Caco-2 (cell line): ENCODE data around the gene AEN. TPM values are rescaled to one million over a fixed set of nuclear protein-coding genes. Genes with fewer than 3 reads are reported as not detected.

Experiments used
- BruUV-seq: library from RNA; stranded (reverse); fragments of 400-500 nt; replicated peaks from 2 replicates; lab custom pipeline; 2021; lab: Mats Ljungman, UMichigan
- CTCF ChIA-PET: fragments of 300-600 bp; sonication (Branson Sonifier 250); formaldehyde crosslinking; loops from one replicate; lab custom pipeline; 2022; ENCODE audit warnings: antibody characterized with exemption; lab: Charles Lee
- POLR2A ChIA-PET: fragments of 300-600 bp; sonication (Branson Sonifier 250); formaldehyde crosslinking; loops from one replicate; lab custom pipeline; 2022; ENCODE audit warnings: antibody characterized with exemption; lab: Charles Lee
- DNase-seq, 2 experiments: peaks; one replicate each; pipeline versions ENCODE4 v3.0.0 to v3.0.0-alpha.2; 2020 to 2022
- H3K27me3 ChIP-seq: replicated peaks from 2 replicates; pipeline ENCODE4 v1.6.0; 2011; ENCODE audit warnings: low read length; ENCODE audit not compliant: control insufficient read depth, insufficient read depth
- H3K36me3 ChIP-seq: 2 replicates; pipeline ENCODE4 v1.5.1; 2011; ENCODE audit warnings: low read length; ENCODE audit not compliant: control insufficient read depth, insufficient read depth
- H3K4me1 ChIP-seq: fragments of 250-450 bp; sonication (Bioruptor Pico); 2 replicates; pipeline ENCODE4 v1.5.1; 2020; ENCODE audit warnings: mild to moderate bottlenecking
- H3K4me3 ChIP-seq: 2 replicates; pipeline ENCODE4 v1.5.1; 2011; ENCODE audit warnings: low read depth, mild to moderate bottlenecking, control low read depth, low read length
- H3K9me3 ChIP-seq: fragments of 250-450 bp; sonication (Bioruptor Pico); 2 replicates; pipeline ENCODE4 v1.5.1; 2020; ENCODE audit warnings: mild to moderate bottlenecking, moderate library complexity
- H3K27ac Mint-ChIP-seq: one replicate; pipeline ENCODE4 v1.8.0; 2022; ENCODE audit warnings: mixed read lengths; ENCODE audit not compliant: unreplicated experiment
- H3K27me3 Mint-ChIP-seq: one replicate; pipeline ENCODE4 v1.8.0; 2022; ENCODE audit warnings: mixed read lengths; ENCODE audit not compliant: insufficient read depth, unreplicated experiment
- H3K36me3 Mint-ChIP-seq: one replicate; pipeline ENCODE4 v1.8.0; 2022; ENCODE audit warnings: mild to moderate bottlenecking, mixed read lengths; ENCODE audit not compliant: insufficient read depth, unreplicated experiment
- H3K4me1 Mint-ChIP-seq: one replicate; pipeline ENCODE4 v1.8.0; 2022; ENCODE audit warnings: low read depth, mixed read lengths; ENCODE audit not compliant: unreplicated experiment
- H3K4me3 Mint-ChIP-seq: one replicate; pipeline ENCODE4 v1.8.0; 2022; ENCODE audit warnings: mild to moderate bottlenecking, moderate library complexity, mixed read lengths; ENCODE audit not compliant: unreplicated experiment
- H3K9me3 Mint-ChIP-seq: one replicate; pipeline ENCODE4 v1.8.0; 2022; ENCODE audit warnings: mixed read lengths; ENCODE audit not compliant: unreplicated experiment
- intact Hi-C: fragments of 100-400 bp; cut with micrococcal nuclease; formaldehyde crosslinking; loops from one replicate; pipeline ENCODE4 v1.10.0; 2022; ENCODE audit not compliant: unreplicated experiment
- total RNA-seq: library from RNA; stranded (reverse); gene quantifications from 2 replicates; pipeline ENCODE4 v1.2.3, GENCODE V29; 2022
- TF ChIP-seq, protein P1 (sequence below), 2 experiments: fragments of 200-600 bp in 1 of 2; IDR thresholded peaks; 1 replicate in 1 of 2; 2 replicates in 1 of 2; pipeline versions ENCODE4 v1.5.1 to v1.8.0; 2011 to 2022; ENCODE audit warnings: antibody characterized with exemption in 1 of 2, control low read depth in 1 of 2, inconsistent platforms in 1 of 2, low read depth in 1 of 2, low read length in 1 of 2, mild to moderate bottlenecking in 1 of 2, moderate library complexity in 1 of 2; ENCODE audit not compliant: insufficient read depth in 1 of 2, severe bottlenecking in 1 of 2, unreplicated experiment in 1 of 2

AEN gene
- total RNA-seq, 1 experiment from 2014 or later, result 33.2 TPM

DNA sequence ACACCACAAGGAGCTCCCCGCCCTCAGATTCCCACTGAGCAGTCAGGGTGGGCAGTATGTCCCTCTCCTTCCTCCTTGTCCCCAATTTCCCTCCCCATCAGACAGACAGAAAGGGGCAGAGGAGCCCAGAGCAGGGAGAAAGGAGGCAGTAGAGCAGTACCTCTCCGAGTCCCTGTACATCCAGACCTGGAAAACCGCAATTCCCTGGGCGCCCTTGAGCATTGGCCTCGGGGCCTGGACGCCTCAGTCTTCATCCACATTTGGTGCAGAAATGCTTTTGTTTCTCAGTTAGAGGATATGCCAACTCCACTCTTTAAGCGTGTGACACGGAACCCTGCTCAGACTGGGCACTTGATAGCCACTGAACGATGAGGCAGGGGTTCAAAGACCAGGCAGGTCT, 23.6 kb downstream of the AEN start:
- intact Hi-C loops, result no loop called here
- Mint-ChIP-seq H3K27ac (no peak overlapping the region), H3K4me3 (no peak overlapping the region), H3K4me1 (no peaks in the 10 kb centered on the region), H3K36me3 (peaks cover 5% of the 10 kb centered on the region), H3K9me3 (no peaks in the 10 kb centered on the region), H3K27me3 (no peaks in the 10 kb centered on the region)
- POLR2A ChIA-PET, result no interaction called here
- Histone ChIP-seq H3K4me3 (no peak overlapping the region), H3K4me1 (peaks cover 3% of the 10 kb centered on the region), H3K9me3 (no peaks in the 10 kb centered on the region), H3K27me3 (no peaks in the 10 kb centered on the region), H3K36me3 (no peaks in the 10 kb centered on the region)
- TF ChIP-seq, protein P1, sequence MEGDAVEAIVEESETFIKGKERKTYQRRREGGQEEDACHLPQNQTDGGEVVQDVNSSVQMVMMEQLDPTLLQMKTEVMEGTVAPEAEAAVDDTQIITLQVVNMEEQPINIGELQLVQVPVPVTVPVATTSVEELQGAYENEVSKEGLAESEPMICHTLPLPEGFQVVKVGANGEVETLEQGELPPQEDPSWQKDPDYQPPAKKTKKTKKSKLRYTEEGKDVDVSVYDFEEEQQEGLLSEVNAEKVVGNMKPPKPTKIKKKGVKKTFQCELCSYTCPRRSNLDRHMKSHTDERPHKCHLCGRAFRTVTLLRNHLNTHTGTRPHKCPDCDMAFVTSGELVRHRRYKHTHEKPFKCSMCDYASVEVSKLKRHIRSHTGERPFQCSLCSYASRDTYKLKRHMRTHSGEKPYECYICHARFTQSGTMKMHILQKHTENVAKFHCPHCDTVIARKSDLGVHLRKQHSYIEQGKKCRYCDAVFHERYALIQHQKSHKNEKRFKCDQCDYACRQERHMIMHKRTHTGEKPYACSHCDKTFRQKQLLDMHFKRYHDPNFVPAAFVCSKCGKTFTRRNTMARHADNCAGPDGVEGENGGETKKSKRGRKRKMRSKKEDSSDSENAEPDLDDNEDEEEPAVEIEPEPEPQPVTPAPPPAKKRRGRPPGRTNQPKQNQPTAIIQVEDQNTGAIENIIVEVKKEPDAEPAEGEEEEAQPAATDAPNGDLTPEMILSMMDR (IDR thresholded peaks at IDR 0.05; ENCODE audit: insufficient read depth in 1 of 2, low read depth in 1 of 2, low read length in 1 of 2, severe bottlenecking in 1 of 2, unreplicated experiment in 1 of 2), result no peak
- no TSS peak for BruUV-seq
- no peak for DNase-seq
- CTCF ChIA-PET, result no interaction called here

- no peak for DNase-seq
- Histone ChIP-seq H3K4me3 (no peak overlapping the region), H3K9me3 (no peaks in the 10 kb centered on the region), H3K4me1 (no peaks in the 10 kb centered on the region; the same call in 1 of the 2 replicates), H3K36me3 (no peaks in the 10 kb centered on the region), H3K27me3 (no peaks in the 10 kb centered on the region)
- BruUV-seq, result no TSS peak
- no peak overlapping the region for H3K27ac Mint-ChIP-seq
- peaks cover 5% of the 10 kb centered on the region for H3K36me3 Mint-ChIP-seq
- no peaks in the 10 kb centered on the region for H3K27me3 Mint-ChIP-seq
- ChIA-PET POLR2A (no interaction called here), CTCF (no interaction called here)
- no peaks in the 10 kb centered on the region for H3K9me3 Mint-ChIP-seq
- H3K4me1 Mint-ChIP-seq, result no peaks in the 10 kb centered on the region
- TF ChIP-seq, protein P1 (IDR thresholded peaks at IDR 0.05; ENCODE audit: insufficient read depth in 1 of 2, low read depth in 1 of 2, low read length in 1 of 2, severe bottlenecking in 1 of 2, unreplicated experiment in 1 of 2), result no peak
- intact Hi-C loops, result no loop called here
- no peak overlapping the region for H3K4me3 Mint-ChIP-seq
These were observed 24.3 kb downstream of the AEN start for GRCh38 chr15:88645171-88646087.

- no peaks in the 10 kb centered on the region for H3K27me3 Mint-ChIP-seq
- ChIA-PET CTCF (no interaction called here), POLR2A (no interaction called here)
- TF ChIP-seq, protein P1 (IDR thresholded peaks at IDR 0.05; ENCODE audit: insufficient read depth in 1 of 2, low read depth in 1 of 2, low read length in 1 of 2, severe bottlenecking in 1 of 2, unreplicated experiment in 1 of 2), result no peak
- H3K36me3 Mint-ChIP-seq, result peaks cover 5% of the 10 kb centered on the region
- H3K27me3 ChIP-seq, result no peaks in the 10 kb centered on the region
- H3K9me3 ChIP-seq, result no peaks in the 10 kb centered on the region
- no peaks in the 10 kb centered on the region for H3K4me1 ChIP-seq
- H3K4me1 Mint-ChIP-seq, result no peaks in the 10 kb centered on the region
- no peaks in the 10 kb centered on the region for H3K9me3 Mint-ChIP-seq
- no peak overlapping the region for H3K27ac Mint-ChIP-seq
- BruUV-seq, result no TSS peak
- no peaks in the 10 kb centered on the region for H3K36me3 ChIP-seq
- H3K4me3 ChIP-seq, result no peak overlapping the region
- no peak for DNase-seq
- no peak overlapping the region for H3K4me3 Mint-ChIP-seq
- intact Hi-C loops, result no loop called here
These were observed 24.9 kb downstream of the AEN start for GRCh38 chr15:88646088-88646405.
